B cell (primary cell): ENCODE measurements around the gene TSEN34. TPM values are rescaled to one million over a fixed set of nuclear protein-coding genes. Genes with fewer than 3 reads are reported as not detected.
A peak's percentile ranks its signal among the peaks of the same experiment; 100 is the strongest.

ENCODE experiments used
- ATAC-seq: fragments of 200-7000 bp; cut with Tn5 transposase; one replicate; pipeline ENCODE4 v1.10.0; 2021; ENCODE audit warnings: low read depth, mild to moderate bottlenecking, moderate number of reproducible peaks, moderate library complexity
- CTCF ChIA-PET: fragments of 350-600 bp; sonication (Branson Sonifier 250); formaldehyde crosslinking; loops from one replicate; lab custom pipeline; 2021; ENCODE audit warnings: antibody characterized with exemption, inconsistent platforms; lab: Charles Lee
- POLR2A ChIA-PET: fragments of 350-600 bp; sonication (Branson Sonifier 250); formaldehyde crosslinking; loops from one replicate; lab custom pipeline; 2021; ENCODE audit warnings: antibody characterized with exemption; lab: Charles Lee
- DNase-seq: peaks from one replicate; pipeline ENCODE4 v3.0.0; 2013
- H2AFZ ChIP-seq: 2 replicates; pipeline ENCODE4 v1.6.1; 2012; ENCODE audit warnings: mild to moderate bottlenecking, low read depth, low read length; ENCODE audit not compliant: insufficient read depth, poor library complexity, severe bottlenecking
- H3K27ac ChIP-seq, 2 donors: 1 replicate in 1 of 2; 2 replicates in 1 of 2; pipeline ENCODE4 v1.5.1; 2012 to 2013; ENCODE audit warnings: low read length in 2 of 2, mild to moderate bottlenecking in 2 of 2, moderate library complexity in 1 of 2
- H3K27me3 ChIP-seq, 4 experiments: fragments of 200-600 bp in 1 of 4; sonication (generic) in 1 of 4; replicated peaks in 1 of 4; 1 replicate in 2 of 4; 2 replicates in 2 of 4; pipeline versions ENCODE4 v1.6.1 to v1.7.0; 2013 to 2016; ENCODE audit warnings: low read length in 3 of 4, mild to moderate bottlenecking in 2 of 4, mixed read lengths in 1 of 4, moderate library complexity in 1 of 4; ENCODE audit not compliant: insufficient read depth in 4 of 4, control insufficient read depth in 3 of 4; ENCODE audit errors: control extremely low read depth in 1 of 4
- H3K36me3 ChIP-seq, 2 experiments: replicated peaks in 1 of 2; 1 replicate in 1 of 2; 2 replicates in 1 of 2; pipeline versions ENCODE4 v1.6.1 to v1.7.1; 2013; ENCODE audit warnings: low read length in 1 of 2; ENCODE audit not compliant: insufficient read depth in 2 of 2, control insufficient read depth in 1 of 2; ENCODE audit errors: control extremely low read depth in 1 of 2, extremely low read depth in 1 of 2
- H3K4me1 ChIP-seq, 2 donors: fragments of 200-600 bp in 1 of 2; sonication (generic) in 1 of 2; 1 replicate in 1 of 2; 2 replicates in 1 of 2; pipeline versions ENCODE4 v1.5.1 to v1.6.1; 2013 to 2017; ENCODE audit warnings: low read length in 2 of 2; ENCODE audit not compliant: control insufficient read depth in 2 of 2, insufficient read depth in 2 of 2
- H3K4me2 ChIP-seq: replicated peaks from 2 replicates; pipeline ENCODE3; 2012; ENCODE audit warnings: mild to moderate bottlenecking, low read depth, low read length; ENCODE audit not compliant: poor library complexity, severe bottlenecking
- H3K4me3 ChIP-seq, 5 experiments: fragments of 200-600 bp in 1 of 5; sonication (generic) in 1 of 5; 1 replicate in 3 of 5; 2 replicates in 2 of 5; pipeline versions ENCODE4 v1.5.1 to v1.7.0; 2011 to 2016; ENCODE audit warnings: low read length in 4 of 5, mild to moderate bottlenecking in 4 of 5, low read depth in 2 of 5, control low read depth in 1 of 5, moderate library complexity in 1 of 5; ENCODE audit not compliant: insufficient read depth in 1 of 5; ENCODE audit errors: control extremely low read depth in 1 of 5, extremely low read depth in 1 of 5
- H3K79me2 ChIP-seq: fragments of 200-600 bp; sonication (generic); one replicate; pipeline ENCODE4 v1.6.0; 2016; ENCODE audit warnings: low read length; ENCODE audit not compliant: control insufficient read depth, insufficient read depth
- H3K9ac ChIP-seq: fragments of 200-600 bp; sonication (generic); 2 replicates; pipeline ENCODE4 v1.6.1; 2017; ENCODE audit warnings: mild to moderate bottlenecking, low read length, moderate library complexity
- H3K9me3 ChIP-seq, 3 donors: one replicate each; pipeline versions ENCODE4 v1.6.1 to v1.7.1; 2013; ENCODE audit warnings: low read length in 2 of 3; ENCODE audit not compliant: control insufficient read depth in 2 of 3, insufficient read depth in 1 of 3; ENCODE audit errors: control extremely low read depth in 1 of 3
- H4K20me1 ChIP-seq: 2 replicates; pipeline ENCODE4 v1.6.0; 2012; ENCODE audit warnings: mild to moderate bottlenecking, low read length; ENCODE audit not compliant: insufficient read depth, control insufficient read depth, poor library complexity, severe bottlenecking
- H3K27ac Mint-ChIP-seq: one replicate; pipeline ENCODE4 v1.8.0; 2021; ENCODE audit warnings: mixed read lengths
- H3K27me3 Mint-ChIP-seq: one replicate; pipeline ENCODE4 v1.8.0; 2021; ENCODE audit warnings: mixed read lengths
- H3K4me1 Mint-ChIP-seq: one replicate; pipeline ENCODE4 v1.8.0; 2021; ENCODE audit warnings: mixed read lengths
- H3K4me3 Mint-ChIP-seq: one replicate; pipeline ENCODE4 v1.8.0; 2021; ENCODE audit warnings: mixed read lengths
- H3K9me3 Mint-ChIP-seq: one replicate; pipeline ENCODE4 v1.8.0; 2022; ENCODE audit warnings: mixed read lengths; ENCODE audit not compliant: insufficient read depth
- CTCF ChIP-seq: fragments of 200-600 bp; IDR thresholded peaks from one replicate; pipeline ENCODE4 v1.8.0; 2022; ENCODE audit warnings: antibody characterized with exemption, mild to moderate bottlenecking
- EZH2 ChIP-seq: IDR thresholded peaks from 2 replicates; pipeline ENCODE4 v1.6.1; 2012; ENCODE audit warnings: borderline replicate concordance, low read depth, mild to moderate bottlenecking, moderate library complexity, low read length; ENCODE audit not compliant: insufficient read depth, poor library complexity, severe bottlenecking
- WGBS: methylation state at CpG from one replicate; pipeline ENCODE4 v1.1.5; 2013; ENCODE audit warnings: missing lambda C conversion rate; ENCODE audit not compliant: insufficient coverage; 5-methylcytosine and 5-hydroxymethylcytosine counted together
- intact Hi-C: fragments of 100-400 bp; cut with micrococcal nuclease; formaldehyde crosslinking; loops from one replicate; pipeline ENCODE4 v1.10.0; 2022
- polyA plus RNA-seq: library from polyadenylated mRNA; depleted of rRNA; stranded (reverse); fragments of >200 nt; gene quantifications from 2 replicates; pipeline ENCODE4 v1.2.3, GENCODE V29; 2012
- total RNA-seq, 2 donors: library from RNA; stranded (reverse); fragments of 120-200 nt in 1 of 2; gene quantifications; 1 replicate in 1 of 2; 2 replicates in 1 of 2; pipeline versions ENCODE4 v1.2.3 to v1.2.4, GENCODE V29; 2013 to 2022

TSEN34 gene
- total and polyA plus RNA-seq, 2 donors (not counting 1 experiment from before 2014, with no cell fraction given), result 17.6 to 25.1 TPM

- no peak for ATAC-seq
- WGBS, result 100% methylated on average over 3 of the region's 3 CpGs
- H2AFZ ChIP-seq, result no peak overlapping the region
- no peaks in the 10 kb centered on the region for H3K9me3 ChIP-seq
- H3K4me2 ChIP-seq, result no peak overlapping the region
- H3K4me3 Mint-ChIP-seq, result peak overlapping the region; percentile 43
- peaks cover 2 to 57% of the 10 kb centered on the region in 2 experiments for H3K36me3 ChIP-seq
- no peaks in the 10 kb centered on the region for H3K27me3 Mint-ChIP-seq
- H3K27me3 ChIP-seq, result no peaks in the 10 kb centered on the region
- peaks cover 33% of the 10 kb centered on the region for H3K4me1 Mint-ChIP-seq
- H3K27ac ChIP-seq, result no peak overlapping the region
- H3K9me3 Mint-ChIP-seq, result no peaks in the 10 kb centered on the region
- CTCF ChIA-PET, result no interaction called here
- H3K4me1 ChIP-seq, result peaks cover 22 to 31% of the 10 kb centered on the region in 2 donors
- intact Hi-C loops, result no loop called here
- peaks cover 63% of the 10 kb centered on the region for H4K20me1 ChIP-seq
- peak overlapping the region; percentile 50 for H3K27ac Mint-ChIP-seq
- DNase-seq, result no peak
- no peak overlapping the region for H3K9ac ChIP-seq
- no peak overlapping the region for H3K4me3 ChIP-seq
- POLR2A ChIA-PET, result interaction anchor here (1.1 kb wide), 1 partner anchor 20 kb away, joined by 5 read pairs; the partner anchor contains the start of gene CNOT3
- no peak for TF ChIP-seq CTCF
- TF ChIP-seq EZH2, result no peak
- H3K79me2 ChIP-seq, result peaks cover 27% of the 10 kb centered on the region
Measured at GRCh38 chr19:54156953-54157352, 34.2 kb upstream of the TSEN34 start.

GRCh38 chr19:54158812-54159351, 32.2 kb upstream of the TSEN34 start:
- ATAC-seq (no peak), DNase-seq (peak; percentile 52)
- H3K4me3 ChIP-seq, result peak overlapping the region; percentile 67 to 95 (median 79)
- no peaks in the 10 kb centered on the region for H3K27me3 ChIP-seq
- peak overlapping the region; percentile 100 for H3K27ac Mint-ChIP-seq
- peak overlapping the region; percentile 88 for H3K4me2 ChIP-seq
- H2AFZ ChIP-seq, result peak overlapping the region; percentile 95
- H3K9me3 ChIP-seq, result no peaks in the 10 kb centered on the region
- H3K27ac ChIP-seq, result peak overlapping the region; percentile 70 to 81
- TF ChIP-seq CTCF, result no peak
- no peak for TF ChIP-seq EZH2
- H3K4me1 ChIP-seq, result peaks cover 30 to 43% of the 10 kb centered on the region in 2 donors
- intact Hi-C loops, result loop anchor here (1.0 to 2.0 kb wide), 6 partner anchors 9 to 290 kb away; partner anchors contain the start of genes CNOT3, LENG8, NDUFA3 and PRPF31
- peaks cover 47% of the 10 kb centered on the region for H4K20me1 ChIP-seq
- ChIA-PET CTCF (interaction anchor here (0.7 to 1.9 kb wide), 10 partner anchors 9 to 320 kb away, joined by 3 to 8 read pairs (median 5); partner anchors contain the start of genes CNOT3, MBOAT7 and TSEN34), POLR2A (interaction anchor here (0.7 to 2.7 kb wide), 6 partner anchors 11 to 1181 kb away, joined by 3 to 24 read pairs (median 8); partner anchors contain the start of genes CNOT3, KMT5C, MBOAT7 and PRPF31)
- H3K9me3 Mint-ChIP-seq, result no peaks in the 10 kb centered on the region
- H3K4me3 Mint-ChIP-seq, result peak overlapping the region; percentile 100
- peaks cover 2 to 47% of the 10 kb centered on the region in 2 experiments for H3K36me3 ChIP-seq
- 6% methylated on average over 8 of the region's 19 CpGs for WGBS
- peak overlapping the region; percentile 89 for H3K9ac ChIP-seq
- peaks cover 42% of the 10 kb centered on the region for H3K4me1 Mint-ChIP-seq
- H3K79me2 ChIP-seq, result peaks cover 27% of the 10 kb centered on the region
- H3K27me3 Mint-ChIP-seq, result peaks cover 3% of the 10 kb centered on the region
